H1 (cell line): ENCODE measurements around the gene ORMDL3. TPM values are rescaled to one million over a fixed set of nuclear protein-coding genes. Genes with fewer than 3 reads are reported as not detected.

Experiments
- CTCF ChIA-PET: fragments of 300-600 bp; sonication (Branson Sonifier 250); formaldehyde crosslinking; loops from one replicate; lab custom pipeline; 2021; ENCODE audit not compliant: partially characterized antibody; lab: Charles Lee
- POLR2A ChIA-PET: fragments of 300-600 bp; sonication (Branson Sonifier 250); formaldehyde crosslinking; loops from one replicate; lab custom pipeline; 2021; ENCODE audit warnings: inconsistent platforms; ENCODE audit not compliant: partially characterized antibody; lab: Charles Lee
- DNase-seq, 2 experiments: peaks; one replicate each; pipeline versions ENCODE4 v3.0.0 to v3.0.0-alpha.2; 2010 to 2022; ENCODE audit warnings: low spot score in 2 of 2, low read depth in 1 of 2, mixed read lengths in 1 of 2
- FAIRE-seq: peaks from 2 replicates; lab custom pipeline; 2011; peaks lifted over from hg19 to GRCh38; lab: Jason Lieb, UNC
- H2AFZ ChIP-seq: 2 replicates; pipeline ENCODE4 v1.8.1; 2012; ENCODE audit warnings: low read length, inconsistent platforms
- H2AK5ac ChIP-seq: 2 replicates; pipeline ENCODE4 v1.6.1; 2013; ENCODE audit warnings: low read depth, low read length
- H2BK120ac ChIP-seq: replicated peaks from 2 replicates; pipeline ENCODE3; 2013; ENCODE audit warnings: low read depth, low read length, inconsistent platforms
- H2BK12ac ChIP-seq: 2 replicates; pipeline ENCODE4 v1.6.1; 2013; ENCODE audit warnings: low read depth, low read length
- H2BK15ac ChIP-seq: 2 replicates; pipeline ENCODE4 v1.6.1; 2013; ENCODE audit warnings: low read length
- H2BK20ac ChIP-seq: 2 replicates; pipeline ENCODE4 v1.6.1; 2013; ENCODE audit warnings: low read length
- H2BK5ac ChIP-seq: 2 replicates; pipeline ENCODE4 v1.6.1; 2013; ENCODE audit warnings: low read depth, low read length
- H3K14ac ChIP-seq: 2 replicates; pipeline ENCODE4 v1.6.1; 2013; ENCODE audit warnings: inconsistent platforms; ENCODE audit not compliant: insufficient read length
- H3K18ac ChIP-seq: 2 replicates; pipeline ENCODE4 v1.6.1; 2013; ENCODE audit warnings: low read length; ENCODE audit errors: extremely low read depth
- H3K23ac ChIP-seq: 2 replicates; pipeline ENCODE4 v1.6.1; 2013; ENCODE audit warnings: inconsistent platforms; ENCODE audit not compliant: insufficient read length
- H3K23me2 ChIP-seq: 2 replicates; pipeline ENCODE4 v1.6.1; 2013; ENCODE audit warnings: low read depth, low read length
- H3K27ac ChIP-seq: 2 replicates; pipeline ENCODE4 v1.6.1; 2011; ENCODE audit warnings: low read depth, low read length, inconsistent platforms
- H3K27me3 ChIP-seq, 4 experiments: replicated peaks in 1 of 4; 1 replicate in 1 of 4; 2 replicates in 3 of 4; pipeline versions ENCODE4 v1.6.1 to v1.8.1; 2011 to 2013; ENCODE audit warnings: low read length in 3 of 4, mild to moderate bottlenecking in 3 of 4, inconsistent platforms in 2 of 4, mixed read lengths in 2 of 4, moderate library complexity in 1 of 4; ENCODE audit not compliant: control insufficient read depth in 3 of 4, insufficient read depth in 3 of 4; ENCODE audit errors: extremely low read depth in 1 of 4
- H3K36me3 ChIP-seq, 4 experiments: 2 replicates each; pipeline versions ENCODE4 v1.6.1 to v1.8.1; 2011 to 2013; ENCODE audit warnings: mild to moderate bottlenecking in 4 of 4, low read length in 3 of 4, moderate library complexity in 2 of 4, control low read depth in 1 of 4, inconsistent platforms in 1 of 4; ENCODE audit not compliant: insufficient read depth in 4 of 4, control insufficient read depth in 2 of 4
- H3K4ac ChIP-seq: replicated peaks from 2 replicates; pipeline ENCODE3; 2013; ENCODE audit warnings: low read length, low read depth, mixed read lengths, inconsistent platforms; ENCODE audit not compliant: insufficient read length
- H3K4me1 ChIP-seq, 4 experiments: replicated peaks in 1 of 4; 1 replicate in 1 of 4; 2 replicates in 3 of 4; pipeline versions ENCODE4 v1.6.1 to v1.8.1; 2011 to 2013; ENCODE audit warnings: low read length in 3 of 4, inconsistent platforms in 2 of 4, mixed read lengths in 1 of 4; ENCODE audit not compliant: insufficient read depth in 4 of 4, control insufficient read depth in 3 of 4
- H3K4me2 ChIP-seq, 2 experiments: 2 replicates each; pipeline versions ENCODE4 v1.6.1 to v1.8.1; 2011 to 2013; ENCODE audit warnings: low read depth in 2 of 2, low read length in 2 of 2, control low read depth in 1 of 2, inconsistent platforms in 1 of 2, mild to moderate bottlenecking in 1 of 2; ENCODE audit not compliant: insufficient read depth in 1 of 2
- H3K4me3 ChIP-seq, 4 experiments: fragments of 200-600, 300-600 bp in 1 of 4; sonication (generic), shearing (Covaris generic), sonication (Bioruptor Twin) in 1 of 4; 2 replicates each; pipeline versions ENCODE4 v1.5.1 to v1.8.1; 2011 to 2016; ENCODE audit warnings: low read length in 4 of 4, low read depth in 3 of 4, control low read depth in 2 of 4, inconsistent platforms in 2 of 4, mild to moderate bottlenecking in 2 of 4, mixed read lengths in 1 of 4, moderate library complexity in 1 of 4; ENCODE audit not compliant: insufficient read depth in 2 of 4; ENCODE audit errors: extremely low read depth in 1 of 4
- H3K56ac ChIP-seq: replicated peaks from 2 replicates; pipeline ENCODE3; 2013; ENCODE audit warnings: low read depth, mild to moderate bottlenecking, mixed read lengths, low read length, inconsistent platforms; ENCODE audit not compliant: insufficient read length
- H3K79me1 ChIP-seq: 2 replicates; pipeline ENCODE4 v1.6.1; 2013; ENCODE audit warnings: low read depth, low read length, control low read depth
- H3K79me2 ChIP-seq, 2 experiments: 2 replicates each; pipeline versions ENCODE4 v1.6.1 to v1.8.1; 2012 to 2013; ENCODE audit warnings: low read length in 2 of 2, mild to moderate bottlenecking in 2 of 2, inconsistent platforms in 1 of 2; ENCODE audit not compliant: insufficient read depth in 2 of 2, control insufficient read depth in 1 of 2
- H3K9ac ChIP-seq, 4 experiments: replicated peaks in 1 of 4; 1 replicate in 1 of 4; 2 replicates in 3 of 4; pipeline versions ENCODE4 v1.6.1 to v1.8.1; 2011 to 2013; ENCODE audit warnings: low read depth in 3 of 4, low read length in 3 of 4, control low read depth in 2 of 4, mild to moderate bottlenecking in 2 of 4, moderate library complexity in 2 of 4, inconsistent platforms in 1 of 4; ENCODE audit errors: extremely low read depth in 1 of 4
- H3K9me3 ChIP-seq, 2 experiments: 2 replicates each; pipeline versions ENCODE4 v1.6.1 to v1.8.1; 2012 to 2013; ENCODE audit warnings: mild to moderate bottlenecking in 2 of 2, moderate library complexity in 2 of 2, control low read depth in 1 of 2, inconsistent platforms in 1 of 2, low read depth in 1 of 2, low read length in 1 of 2, mixed read lengths in 1 of 2; ENCODE audit not compliant: insufficient read depth in 2 of 2
- H4K20me1 ChIP-seq, 2 experiments: replicated peaks in 1 of 2; 2 replicates each; pipeline versions ENCODE3 to v1.8.1; 2011 to 2013; ENCODE audit warnings: inconsistent platforms in 2 of 2, low read length in 2 of 2, mild to moderate bottlenecking in 1 of 2; ENCODE audit not compliant: insufficient read depth in 2 of 2, control insufficient read depth in 1 of 2
- H4K5ac ChIP-seq: 2 replicates; pipeline ENCODE4 v1.6.1; 2013; ENCODE audit warnings: low read length, low read depth, mixed read lengths, inconsistent platforms; ENCODE audit not compliant: insufficient read length
- H4K8ac ChIP-seq: 2 replicates; pipeline ENCODE4 v1.8.0; 2013; ENCODE audit warnings: mild to moderate bottlenecking, moderate library complexity, low read length, inconsistent platforms; ENCODE audit not compliant: insufficient read depth; ENCODE audit errors: extremely low read depth
- H4K91ac ChIP-seq: replicated peaks from 2 replicates; pipeline ENCODE3; 2013; ENCODE audit warnings: low read length, mixed read lengths, inconsistent platforms; ENCODE audit not compliant: insufficient read length
- ASH2L ChIP-seq: fragments of 200-600, 300-600 bp; sonication (generic); IDR thresholded peaks from one replicate; pipeline ENCODE4 v1.7.1; 2017; ENCODE audit warnings: low read length
- ATF2 ChIP-seq: IDR thresholded peaks from 2 replicates; pipeline ENCODE4 v1.6.1; 2012; ENCODE audit warnings: low read length, inconsistent platforms
- BACH1 ChIP-seq: IDR thresholded peaks from 2 replicates; pipeline ENCODE4 v1.6.1; 2012; ENCODE audit warnings: low read length, improper control_type of control experiment
- BRCA1 ChIP-seq: IDR thresholded peaks from 2 replicates; pipeline ENCODE4 v1.6.1; 2012; ENCODE audit warnings: low read depth, low read length, improper control_type of control experiment
- CBX5 ChIP-seq: fragments of 300-800, 300-1000 bp; sonication (generic); IDR thresholded peaks from 2 replicates; pipeline ENCODE4 v1.7.1; 2016; ENCODE audit warnings: antibody characterized with exemption, low read length, low read depth
- E2F6 ChIP-seq: IDR thresholded peaks from 2 replicates; pipeline ENCODE4 v1.6.1; 2012; ENCODE audit warnings: inconsistent platforms
- EP300 ChIP-seq, 2 experiments: IDR thresholded peaks; 1 replicate in 1 of 2; 2 replicates in 1 of 2; pipeline ENCODE4 v1.6.1; 2011 to 2012; ENCODE audit warnings: low read depth in 2 of 2, low read length in 2 of 2, mild to moderate bottlenecking in 2 of 2, borderline replicate concordance in 1 of 2, inconsistent platforms in 1 of 2, moderate library complexity in 1 of 2
- MAX ChIP-seq: IDR thresholded peaks from 2 replicates; pipeline ENCODE4 v1.6.1; 2012; ENCODE audit warnings: inconsistent platforms
- NRF1 ChIP-seq: IDR thresholded peaks from 2 replicates; pipeline ENCODE4 v1.6.1; 2011; ENCODE audit warnings: mild to moderate bottlenecking, low read depth, low read length, improper control_type of control experiment
- SP2 ChIP-seq: IDR thresholded peaks from 2 replicates; pipeline ENCODE4 v1.6.1; 2012; ENCODE audit warnings: mild to moderate bottlenecking, low read length, inconsistent platforms
- TAF7 ChIP-seq: optimal IDR thresholded peaks from 2 replicates; pipeline ENCODE3; 2011; ENCODE audit warnings: low read depth, mild to moderate bottlenecking, inconsistent platforms, low read length, moderate library complexity, borderline replicate concordance
- WGBS, 2 experiments: shearing (Covaris generic) in 1 of 2; methylation state at CpG; one replicate each; pipeline versions ENCODE4 v1.1.6 to v1.1.7; 2013 to 2015; ENCODE audit warnings: low lambda C conversion rate in 2 of 2, mixed read lengths in 2 of 2, inconsistent platforms in 1 of 2, low coverage in 1 of 2, missing lambda C conversion rate in 1 of 2; ENCODE audit not compliant: insufficient replicate concordance in 2 of 2, insufficient coverage in 1 of 2, insufficient read length in 1 of 2; ENCODE audit errors: extremely low coverage in 1 of 2, missing lambda C conversion rate in 1 of 2; 5-methylcytosine and 5-hydroxymethylcytosine counted together
- polyA plus RNA-seq, 7 experiments: library from polyadenylated mRNA; depleted of rRNA in 3 of 7; stranded (reverse) in 5 of 7; unstranded in 2 of 7; fragments of >200 nt in 5 of 7; fragments of 200-250 nt in 2 of 7; gene quantifications; 1 replicate in 5 of 7; 2 replicates in 1 of 7; 4 replicates in 1 of 7; pipeline versions ENCODE4 v1.2.1 to v1.2.3, GENCODE V29; 2011 to 2013; ENCODE audit warnings: missing spikeins in 2 of 7, mixed read lengths in 2 of 7
- total RNA-seq: library from RNA; stranded (reverse); fragmentation: NEBNext Ultra II Directional; extraction: Animal tissue kit (Norgen Biotek cat#: 25700); gene quantifications from 2 replicates; pipeline ENCODE4 v1.2.1, GENCODE V29; 2021

Gene ORMDL3
- total and polyA plus RNA-seq, 2 of the 8 experiments (the other 6 are each of a cell fraction or from before 2014, with no cell fraction given) = 50.4 to 108 TPM

GRCh38 chr17:39972271-39972670 is 44.9 kb upstream of the ORMDL3 start:
- H4K8ac ChIP-seq = no peak overlapping the region
- H3K9ac ChIP-seq = no peak overlapping the region
- no peak overlapping the region for H3K4ac ChIP-seq
- H2BK5ac ChIP-seq = no peak overlapping the region
- no peaks in the 10 kb centered on the region for H3K79me1 ChIP-seq
- H3K4me1 ChIP-seq = no peaks in the 10 kb centered on the region; a peak in 1 of 7 replicates
- H3K36me3 ChIP-seq = no peaks in the 10 kb centered on the region
- no peak overlapping the region for H2AFZ ChIP-seq
- H2BK120ac ChIP-seq = no peak overlapping the region
- ChIA-PET POLR2A (interaction anchor here (0.7 to 2.0 kb wide), 2 partner anchors 8 to 14 kb away, joined by 3 to 7 read pairs; partner anchors contain the start of gene PSMD3), CTCF (interaction anchor here (1.2 to 11.9 kb wide), 4 partner anchors 8 to 63 kb away, joined by 3 to 96 read pairs (median 4); partner anchors contain the start of genes GSDMA and PSMD3)
- no peak overlapping the region for H4K5ac ChIP-seq
- no peak overlapping the region for H2BK12ac ChIP-seq
- H4K20me1 ChIP-seq = no peaks in the 10 kb centered on the region
- no peak overlapping the region for H3K56ac ChIP-seq
- no peak overlapping the region for H2AK5ac ChIP-seq
- peaks cover 0 to 3% (median 1%) of the 10 kb centered on the region in 4 experiments; a peak in 3 of 7 replicates for H3K27me3 ChIP-seq
- DNase-seq = no peak
- H2BK20ac ChIP-seq = no peak overlapping the region
- H3K18ac ChIP-seq = no peak overlapping the region
- H3K9me3 ChIP-seq = no peaks in the 10 kb centered on the region
- no peak overlapping the region for H4K91ac ChIP-seq
- 67% methylated on average over 3 of the region's 3 CpGs; no CpG with 5 or more reads in 1 of the 2 experiments for WGBS, 2 experiments
- no peak overlapping the region for H3K14ac ChIP-seq
- no peak overlapping the region for H3K23ac ChIP-seq
- H3K79me2 ChIP-seq = no peaks in the 10 kb centered on the region
- TF ChIP-seq BACH1 = no peak
- TF ChIP-seq SP2 = no peak
- no peak for TF ChIP-seq TAF7
- TF ChIP-seq EP300 (IDR thresholded peaks at IDR 0.05; ENCODE audit: borderline replicate concordance in 1 of 2, low read depth in 2 of 2, low read length in 2 of 2) = no peak
- TF ChIP-seq MAX = no peak
- TF ChIP-seq E2F6 = no peak
- no peak for TF ChIP-seq ATF2
- TF ChIP-seq CBX5 = no peak
- no peak for TF ChIP-seq ASH2L
- no peak for TF ChIP-seq BRCA1
- no peak for TF ChIP-seq NRF1
- TF ChIP-seq, all 59 proteins: peak for 0
- Histone ChIP-seq H3K4me2 (no peak overlapping the region), H3K4me3 (no peak overlapping the region), H3K27ac (no peak overlapping the region), H3K23me2 (no peaks in the 10 kb centered on the region), H2BK15ac (no peak overlapping the region)
- no peak for FAIRE-seq
